Stimulated activated CD8-positive, alpha-beta memory T cell treated with anti-CD3 and anti-CD28 coated beads, Interleukin-7, amount 100 ng/mL, for 4 hours (primary cell): ENCODE data around the gene OR2W3.

Source experiments
- DNase-seq, 2 donors: peaks; one replicate each; pipeline ENCODE4 v3.0.0-alpha.2; 2020; ENCODE audit warnings: low read depth in 2 of 2

OR2W3 gene

GRCh38 chr1:247895163-247895637, at the start of gene OR2W3:
TSS of gene OR2W3 (plus strand) at chr1:247895587. CDS start at chr1:247895587, 0 bp downstream.
- DNase-seq: no peak

DNA sequence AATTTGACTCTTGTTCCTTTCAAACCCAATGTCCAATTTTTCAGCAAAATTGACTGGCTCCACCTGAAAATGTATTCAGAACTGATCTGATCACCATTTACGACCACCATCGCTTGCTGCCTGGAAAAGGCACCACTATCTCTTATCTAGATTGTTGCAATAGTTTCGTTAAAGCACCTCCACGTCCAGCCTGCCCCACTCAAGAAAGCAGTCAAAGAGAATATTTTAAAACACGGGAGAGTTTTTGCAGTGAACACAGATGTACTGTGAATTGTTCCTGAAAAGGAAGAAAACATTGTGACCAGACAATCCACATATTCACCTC, 49.7 kb upstream of the OR2W3 start:
- DNase-seq: no peak

DNA sequence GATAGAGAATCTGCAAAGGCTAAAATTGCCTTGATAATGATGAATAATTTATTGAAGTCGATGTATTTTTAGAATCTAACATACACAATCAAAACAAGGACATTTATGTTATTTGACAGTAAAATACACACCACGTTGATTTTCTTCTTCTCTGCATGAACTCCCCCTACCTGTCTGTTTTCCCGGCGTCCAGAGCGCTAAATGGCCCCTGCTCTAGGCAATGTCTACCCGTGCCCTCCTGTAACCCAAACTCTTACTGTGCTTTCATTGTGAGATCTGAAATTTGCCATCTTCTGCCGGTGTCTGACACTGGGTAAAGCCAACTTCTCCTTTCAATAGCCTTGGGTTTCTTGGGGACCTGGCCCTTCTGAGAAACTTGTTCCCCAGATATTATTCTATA, 47.0 kb upstream of the OR2W3 start:
- no peak for DNase-seq

- no peak for DNase-seq
These were observed 45.8 kb upstream of the OR2W3 start for GRCh38 chr1:247849616-247850015.

DNA sequence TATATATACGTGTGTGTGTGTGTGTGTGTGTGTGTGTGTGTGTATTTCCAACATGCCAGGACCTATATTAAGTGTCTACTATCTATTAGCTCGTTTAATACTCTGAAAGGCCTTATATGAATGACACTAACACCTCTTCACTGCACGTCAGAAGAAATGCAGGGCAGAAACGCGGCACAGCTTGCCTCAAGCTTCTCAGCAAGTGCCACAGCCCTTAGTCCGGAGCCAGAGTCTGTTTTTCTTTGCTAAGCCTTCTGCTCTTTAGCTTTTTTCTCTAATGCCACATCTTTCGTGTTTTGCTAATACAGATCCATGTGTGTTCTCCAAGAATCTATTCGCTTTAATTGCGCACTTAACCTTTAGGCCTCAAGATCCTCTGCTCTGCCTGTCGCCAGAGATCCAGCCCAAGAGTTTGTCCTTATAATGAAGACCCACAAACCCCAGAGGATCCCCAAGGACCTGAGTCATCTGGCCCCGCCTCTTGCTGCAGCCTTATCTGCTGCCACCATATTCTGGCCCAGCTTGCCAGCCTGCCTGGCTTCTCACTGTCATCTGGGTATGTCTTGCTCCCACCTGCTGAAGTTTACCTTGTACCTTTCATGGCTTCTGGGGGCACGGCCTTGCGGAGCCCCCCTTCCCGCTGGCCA, 40.4 kb upstream of the OR2W3 start:
- DNase-seq: no peak

- no peak for DNase-seq
These were observed 39.5 kb upstream of the OR2W3 start for GRCh38 chr1:247855911-247856310.

DNA sequence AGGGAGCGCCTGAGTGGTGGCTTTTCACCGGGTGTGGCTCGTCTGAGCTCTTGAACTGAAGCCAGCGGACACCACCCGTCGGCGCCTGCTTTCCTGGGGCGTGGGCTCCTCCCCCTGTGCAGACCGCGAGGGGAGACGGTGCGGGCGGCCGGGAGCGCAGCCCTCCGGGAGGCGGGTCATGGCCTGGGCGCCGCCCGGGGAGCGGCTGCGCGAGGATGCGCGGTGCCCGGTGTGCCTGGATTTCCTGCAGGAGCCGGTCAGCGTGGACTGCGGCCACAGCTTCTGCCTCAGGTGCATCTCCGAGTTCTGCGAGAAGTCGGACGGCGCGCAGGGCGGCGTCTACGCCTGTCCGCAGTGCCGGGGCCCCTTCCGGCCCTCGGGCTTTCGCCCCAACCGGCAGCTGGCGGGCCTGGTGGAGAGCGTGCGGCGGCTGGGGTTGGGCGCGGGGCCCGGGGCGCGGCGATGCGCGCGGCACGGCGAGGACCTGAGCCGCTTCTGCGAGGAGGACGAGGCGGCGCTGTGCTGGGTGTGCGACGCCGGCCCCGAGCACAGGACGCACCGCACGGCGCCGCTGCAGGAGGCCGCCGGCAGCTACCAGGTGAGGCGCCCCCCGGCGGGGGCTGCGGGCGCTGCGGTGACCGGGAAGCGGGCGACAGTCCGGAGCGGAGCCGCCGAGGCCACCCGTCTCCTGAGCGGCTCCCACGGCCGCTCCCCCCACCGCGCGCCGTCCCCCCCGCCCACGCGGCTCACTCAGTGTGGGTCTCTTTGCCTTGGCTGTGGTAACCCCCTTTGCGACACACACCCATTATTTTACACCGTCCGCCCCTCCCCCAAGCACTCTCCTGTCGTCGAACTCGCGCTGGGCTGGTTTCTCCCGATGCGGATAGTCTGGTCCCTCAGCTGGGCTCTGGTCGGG, 38.1 kb upstream of the OR2W3 start, which contains the start of gene TRIM58:
Gene TRIM58, plus strand, starts transcription at position 119 of the 916 bp plus-strand sequence. Its CDS starts 60 bp downstream, at position 179.
- DNase-seq: no peak

DNA sequence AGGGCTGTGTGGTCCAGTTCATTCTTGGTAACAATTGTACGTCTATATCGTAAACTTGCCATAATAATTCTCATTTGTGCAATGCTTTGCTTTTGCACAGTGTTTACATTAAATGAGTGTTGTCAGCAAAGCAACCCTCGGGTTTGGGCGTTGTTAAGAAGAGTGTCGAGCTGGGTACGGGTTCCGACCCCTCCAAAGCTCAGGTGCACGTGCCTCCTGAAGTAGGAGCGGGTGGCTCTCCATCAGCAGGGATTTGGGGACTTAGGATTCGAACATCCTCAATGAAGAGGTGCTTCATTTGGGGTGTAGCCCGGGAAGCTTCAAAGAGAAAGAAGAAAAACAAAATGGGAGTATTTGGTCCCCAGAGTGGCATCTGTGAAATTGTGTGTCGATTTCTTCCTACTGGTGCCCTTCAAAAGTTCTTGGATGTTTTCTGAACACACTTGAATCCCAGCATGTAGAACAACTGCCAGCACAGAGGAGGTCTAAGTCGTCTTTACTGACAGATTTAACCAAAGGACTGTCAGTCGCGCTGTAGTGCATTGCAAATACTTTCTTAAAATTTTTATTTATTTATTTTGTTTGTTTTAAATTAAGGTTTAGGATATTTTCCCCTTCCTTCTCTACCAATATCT, 37.3 kb upstream of the OR2W3 start:
- no peak for DNase-seq

- no peak for DNase-seq
These were observed 32.6 kb upstream of the OR2W3 start for GRCh38 chr1:247862756-247863155.

- DNase-seq: no peak
These were observed 30.7 kb upstream of the OR2W3 start for GRCh38 chr1:247864644-247865043.

DNA sequence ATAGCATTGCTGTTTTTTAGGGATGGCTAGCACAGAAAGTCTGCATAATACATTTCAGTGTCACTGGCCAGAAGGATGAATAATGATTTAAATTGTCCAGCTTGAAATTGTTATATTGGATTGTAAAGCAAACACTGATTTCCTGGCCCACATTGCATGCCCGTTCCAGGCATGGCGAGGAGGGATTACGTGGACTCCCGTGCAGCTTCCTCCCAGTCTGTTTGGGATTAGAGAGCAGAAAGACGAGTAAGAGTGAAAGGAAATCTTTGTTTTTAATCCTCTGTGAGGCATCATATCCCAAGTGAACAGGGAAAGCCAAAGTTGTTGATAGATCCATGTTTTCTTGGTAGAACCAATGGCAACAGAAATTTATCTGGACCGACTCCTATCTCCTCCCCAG, 30.0 kb upstream of the OR2W3 start:
- DNase-seq: no peak

DNA sequence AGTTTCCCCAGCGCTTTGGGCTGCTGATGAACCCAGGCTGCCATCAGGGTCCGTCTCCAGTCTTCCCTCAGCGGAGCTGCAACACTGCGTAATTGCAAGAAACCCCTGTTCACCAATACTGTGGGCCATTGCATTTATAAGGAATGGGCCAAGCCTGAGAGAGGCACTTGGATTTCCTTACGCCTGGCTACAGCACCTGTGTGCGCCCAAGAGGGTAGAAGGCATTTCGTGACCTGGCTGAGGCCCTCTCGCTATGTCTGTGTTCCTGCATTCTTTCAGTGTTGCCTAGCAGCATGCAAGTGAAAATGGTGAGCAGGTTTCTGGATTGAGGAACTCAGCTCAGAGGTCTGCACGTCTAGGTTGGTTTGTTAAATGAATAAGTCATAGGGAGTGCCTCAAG, 12.0 kb upstream of the OR2W3 start:
- DNase-seq: no peak

DNA sequence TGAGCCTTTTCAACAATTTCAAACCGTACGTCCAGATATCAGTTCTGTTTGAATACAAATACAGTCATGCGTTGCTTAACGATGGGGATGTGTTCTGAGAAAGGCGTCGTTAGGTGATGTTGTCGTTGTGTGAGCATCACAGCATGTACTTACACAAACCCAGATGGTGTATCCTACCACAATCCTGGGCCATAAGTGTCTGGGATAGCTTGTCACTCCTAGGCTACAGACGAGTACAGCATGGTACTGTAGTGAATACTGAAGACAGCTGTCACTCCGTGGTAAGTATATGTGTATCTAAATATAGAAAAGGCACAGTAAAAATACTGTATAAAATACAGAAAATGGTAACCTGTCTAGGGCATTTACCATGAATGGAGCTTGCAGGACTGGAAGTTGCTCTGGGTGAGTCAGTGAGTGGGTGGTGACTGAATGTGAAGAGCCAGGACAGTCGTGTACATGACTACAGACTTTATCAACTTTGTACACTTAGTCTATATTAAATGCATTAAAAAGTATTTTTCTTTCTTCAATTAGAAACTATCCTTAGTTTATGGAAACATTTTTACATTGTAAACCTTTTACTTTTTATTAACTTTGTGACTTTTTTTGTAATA, 10.5 kb upstream of the OR2W3 start:
- DNase-seq: no peak

GRCh38 chr1:247895976-247896375, 589 bp downstream of the OR2W3 start:
- no peak for DNase-seq

GRCh38 chr1:247904122-247904521, 8.7 kb downstream of the OR2W3 start:
- DNase-seq: no peak

- no peak for DNase-seq
These were observed 9.8 kb downstream of the OR2W3 start for GRCh38 chr1:247905181-247905580.

DNA sequence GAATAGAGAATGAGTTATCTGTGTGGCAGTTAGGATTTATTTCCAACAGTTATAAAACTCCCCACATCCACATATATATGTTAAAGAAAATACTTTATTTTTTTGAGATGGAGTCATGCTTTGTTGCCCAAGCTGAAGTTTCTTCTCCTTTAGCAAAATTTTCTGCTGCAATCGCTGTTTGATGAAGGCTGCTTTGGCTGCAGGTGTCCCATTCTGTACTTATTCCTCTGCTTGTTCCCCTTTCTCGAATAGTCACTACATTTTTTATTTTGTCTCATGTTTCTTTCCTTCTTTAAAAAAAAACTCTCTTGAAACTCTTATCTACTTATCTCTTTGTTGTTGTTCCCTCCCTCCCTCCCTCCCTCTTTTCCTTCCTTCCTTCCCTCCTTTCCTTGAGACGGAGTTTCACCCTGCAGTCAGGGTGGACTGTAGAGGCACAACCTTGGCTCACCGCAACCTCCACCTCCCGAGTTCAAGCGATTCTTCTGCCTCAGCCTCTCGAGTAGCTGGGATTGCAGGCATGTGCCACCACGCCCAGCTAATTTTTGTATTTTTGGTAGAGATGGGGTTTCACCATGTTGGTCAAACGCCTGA, 10.6 kb downstream of the OR2W3 start:
- no peak for DNase-seq

DNA sequence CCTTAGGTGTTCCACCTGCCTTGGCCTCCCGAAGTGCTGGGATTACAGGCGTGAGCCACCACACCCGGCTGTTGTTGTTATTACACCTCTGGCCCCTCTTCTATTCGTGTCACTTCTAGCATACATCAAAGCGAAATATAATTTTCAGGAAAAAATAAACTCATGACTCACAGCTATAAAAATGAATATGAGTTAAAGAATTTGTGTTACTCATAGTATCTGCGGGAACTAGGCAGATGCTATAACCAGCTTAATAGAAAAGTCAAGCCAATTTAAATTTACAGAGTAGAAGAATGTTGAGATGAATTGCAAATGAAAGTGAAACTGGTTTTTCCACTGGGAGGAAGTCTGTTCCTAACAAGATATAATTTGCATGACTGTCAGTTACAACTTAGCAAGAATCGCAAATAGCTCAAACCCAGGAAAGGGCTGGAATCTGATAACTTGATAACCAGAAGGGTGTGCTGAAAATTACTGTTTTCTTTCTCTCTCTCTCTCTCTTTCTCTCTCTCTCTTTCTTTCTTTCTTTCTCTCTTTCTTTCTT, 11.2 kb downstream of the OR2W3 start:
- no peak for DNase-seq

- no peak for DNase-seq
These were observed 13.4 kb downstream of the OR2W3 start for GRCh38 chr1:247908766-247909165.

GRCh38 chr1:247913786-247914185, 18.4 kb downstream of the OR2W3 start:
- DNase-seq: no peak

GRCh38 chr1:247914941-247915662, 19.7 kb downstream of the OR2W3 start:
- no peak for DNase-seq
